GM19351 (cell line): Measurements from ENCODE around the gene CR1L.
"Not testable (repeated sequence)": the region's sequence is repeated elsewhere in the genome, so short reads cannot be mapped to it uniquely, and the experiment has no call there.

Experiments
- ATAC-seq: cut with Tn5 transposase; IDR thresholded peaks from one replicate; pipeline ENCODE4 v1.9.1; 2021; ENCODE audit warnings: mild to moderate bottlenecking, moderate library complexity; ENCODE audit not compliant: unreplicated experiment

Gene CR1L

DNA sequence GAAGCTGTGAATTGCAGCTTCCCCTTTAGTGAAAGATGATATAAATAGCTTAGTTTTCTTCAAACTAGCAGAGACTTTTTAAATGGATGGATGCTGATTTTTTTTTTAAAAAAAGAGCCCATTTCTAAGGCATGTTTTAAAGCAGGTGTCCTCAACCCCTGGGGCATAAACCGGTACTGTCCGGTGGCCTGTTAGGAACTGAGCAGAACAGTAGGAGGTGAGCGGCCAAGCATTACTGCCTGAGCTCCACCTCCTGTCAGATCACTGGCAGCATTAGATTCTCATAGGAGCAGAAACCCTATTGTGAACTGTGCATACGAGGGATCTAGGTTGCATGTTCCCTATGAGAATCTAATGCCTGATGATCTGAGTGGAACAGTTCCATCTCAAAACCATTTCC lies 31.2 kb downstream of the CR1L start:
- ATAC-seq = no peak

DNA sequence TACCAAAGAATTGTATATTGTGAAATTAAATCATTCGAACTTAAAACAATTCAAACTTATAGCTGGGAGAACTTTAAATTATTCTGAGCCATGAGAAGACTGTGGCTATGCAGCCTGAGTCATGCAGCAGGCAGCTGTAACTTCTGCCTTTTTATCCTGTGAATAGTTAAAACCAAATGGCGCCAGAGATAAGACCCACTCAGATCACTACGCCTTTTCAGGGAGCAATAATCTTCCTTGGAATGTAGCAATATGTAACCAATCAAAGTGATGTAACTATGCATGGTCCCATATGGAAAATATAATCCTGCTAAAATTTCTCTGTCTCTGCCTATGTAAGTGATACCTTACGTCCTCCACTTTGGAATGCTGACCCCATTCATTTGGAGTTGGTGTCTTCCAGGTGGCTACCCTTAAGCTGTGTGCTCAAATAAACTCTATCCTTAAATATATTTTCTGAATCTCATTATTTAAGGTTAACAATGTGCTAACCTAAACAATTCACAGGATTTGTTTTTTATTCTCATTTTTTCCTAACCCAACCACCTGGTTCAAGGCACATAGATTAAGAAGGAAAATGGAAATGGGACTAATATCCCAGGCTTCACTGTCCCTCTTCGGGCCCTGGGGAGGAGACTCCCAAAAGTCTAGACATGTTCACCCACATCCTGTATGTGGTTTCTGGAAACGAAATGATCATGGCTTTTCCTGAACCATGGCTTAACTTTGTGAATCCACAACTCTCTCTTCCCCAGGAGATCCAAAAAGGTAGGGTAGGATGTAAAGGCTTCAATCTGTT lies 35.9 kb downstream of the CR1L start:
- not testable (repeated sequence) for ATAC-seq

DNA sequence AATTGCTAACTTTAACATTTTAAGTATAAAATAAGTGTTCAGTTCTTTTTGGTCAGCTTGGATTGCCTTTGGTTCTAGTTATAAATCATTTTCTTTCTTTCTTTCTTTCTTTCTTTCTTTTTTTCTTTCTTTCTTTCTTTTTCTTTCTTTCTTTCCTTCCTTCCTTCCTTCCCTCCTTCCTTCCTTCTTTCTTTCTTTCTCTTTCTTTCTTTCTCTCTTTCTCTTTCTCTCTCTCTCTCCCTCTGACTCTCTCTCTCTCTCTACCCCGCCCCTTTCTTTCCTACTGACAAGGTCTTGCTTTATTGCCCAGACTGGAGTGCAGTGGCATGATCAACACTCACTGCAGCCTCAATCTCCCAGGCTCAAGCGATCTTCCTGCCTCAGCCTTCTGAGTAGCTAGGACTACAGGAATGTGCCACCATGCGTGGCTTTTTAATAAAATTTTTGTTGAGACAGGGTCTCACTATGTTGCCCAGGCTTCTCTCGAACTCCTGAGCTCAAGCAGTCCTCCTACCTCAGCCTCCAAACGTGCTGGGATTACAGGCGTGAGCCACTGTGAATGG lies 38.0 kb downstream of the CR1L start:
- ATAC-seq = not testable (repeated sequence)

DNA sequence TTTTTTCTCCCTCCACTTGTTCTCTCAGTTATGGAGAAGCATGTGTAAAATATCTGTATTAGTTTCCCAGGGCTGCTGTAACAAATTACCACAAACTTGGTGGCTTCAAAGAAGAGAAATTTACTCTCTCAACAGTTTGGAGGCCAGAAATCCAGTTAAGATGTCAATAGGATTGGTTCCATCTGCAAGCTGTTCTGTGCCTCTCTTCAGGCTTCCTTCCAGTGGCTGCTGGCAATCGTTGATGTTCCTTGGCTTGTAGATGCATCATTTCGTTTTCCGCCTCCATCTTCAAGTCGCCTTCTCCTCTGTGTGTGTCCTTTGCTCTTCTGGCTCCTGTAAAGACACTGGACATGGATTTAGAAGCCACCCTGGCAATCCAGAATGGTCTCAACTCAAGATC lies 45.6 kb downstream of the CR1L start:
- ATAC-seq = not testable (repeated sequence)

DNA sequence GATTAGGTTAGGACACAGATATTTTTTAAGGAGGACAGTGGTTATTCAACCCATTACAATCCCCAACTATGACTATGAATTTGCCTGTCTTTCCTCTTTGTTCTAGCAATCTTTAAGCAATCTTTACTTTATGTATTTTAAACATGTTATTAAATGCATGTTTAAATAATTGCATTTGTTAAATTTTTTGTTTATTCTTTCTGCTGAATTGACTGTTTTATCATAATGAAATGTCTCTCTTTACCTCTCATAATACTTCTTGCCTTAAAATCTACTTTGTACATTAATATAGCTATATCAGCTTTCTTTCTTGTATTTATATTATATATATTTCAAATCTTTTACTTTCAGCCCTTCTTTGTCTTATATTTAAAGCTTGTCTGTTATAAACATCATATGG lies 46.1 kb downstream of the CR1L start:
- ATAC-seq = no peak

DNA sequence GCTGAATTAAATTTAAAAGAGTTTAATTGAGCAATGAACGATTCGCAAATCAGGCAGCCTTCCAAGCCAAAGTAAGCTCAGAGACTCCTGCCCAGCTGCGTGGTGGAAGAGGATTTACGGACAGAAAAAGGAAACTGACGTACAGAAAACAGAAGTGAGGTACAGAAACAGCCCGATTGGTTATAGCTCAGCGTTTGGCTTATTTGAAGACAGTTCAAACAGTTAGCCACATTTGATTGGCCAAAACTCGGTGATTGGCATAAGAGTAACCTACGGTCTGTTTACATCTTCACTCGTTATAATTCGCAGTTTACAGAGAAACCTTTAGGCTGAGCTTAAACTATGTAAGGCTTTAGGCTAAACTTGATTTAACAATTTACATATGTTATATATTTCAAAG lies 46.9 kb downstream of the CR1L start:
- ATAC-seq = no peak

DNA sequence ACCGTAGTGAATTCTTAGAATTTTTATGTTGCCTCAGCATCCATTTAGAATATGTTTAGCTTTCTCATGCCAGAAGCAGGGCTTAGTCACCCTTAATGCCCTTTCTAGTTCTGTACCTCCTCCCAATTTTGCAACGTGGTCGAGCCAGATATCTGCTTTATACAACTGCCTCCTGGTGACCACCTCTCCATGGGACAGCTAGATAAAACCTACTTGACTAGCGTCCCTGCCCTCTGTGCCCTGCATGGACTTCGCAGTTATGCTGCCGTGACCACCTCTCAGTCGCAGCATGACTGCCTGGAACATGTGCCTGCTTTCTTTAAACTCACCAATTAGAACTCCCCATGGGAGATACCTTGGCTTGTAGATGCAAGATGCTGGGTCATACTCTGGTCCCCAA lies 47.4 kb downstream of the CR1L start:
- not testable (repeated sequence) for ATAC-seq

DNA sequence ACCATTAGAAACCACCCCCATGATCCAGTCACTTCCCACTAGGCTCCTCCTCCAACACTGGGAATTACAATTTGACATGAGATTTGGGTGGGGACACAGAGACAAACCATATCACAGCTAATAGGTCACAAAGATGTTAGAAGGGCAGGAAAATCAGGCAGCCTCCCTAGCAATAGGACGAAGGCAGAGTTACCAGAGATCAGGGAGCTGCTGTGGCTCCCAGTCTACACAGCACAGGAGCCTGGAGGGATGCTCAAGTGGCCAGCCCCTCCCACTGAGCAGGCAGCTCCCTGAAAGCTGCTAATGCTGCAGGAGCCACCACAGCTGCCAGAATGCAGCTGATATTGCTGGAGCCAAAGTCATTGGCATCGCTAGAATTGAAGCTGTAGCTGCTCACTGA lies 51.0 kb downstream of the CR1L start:
- no peak for ATAC-seq

DNA sequence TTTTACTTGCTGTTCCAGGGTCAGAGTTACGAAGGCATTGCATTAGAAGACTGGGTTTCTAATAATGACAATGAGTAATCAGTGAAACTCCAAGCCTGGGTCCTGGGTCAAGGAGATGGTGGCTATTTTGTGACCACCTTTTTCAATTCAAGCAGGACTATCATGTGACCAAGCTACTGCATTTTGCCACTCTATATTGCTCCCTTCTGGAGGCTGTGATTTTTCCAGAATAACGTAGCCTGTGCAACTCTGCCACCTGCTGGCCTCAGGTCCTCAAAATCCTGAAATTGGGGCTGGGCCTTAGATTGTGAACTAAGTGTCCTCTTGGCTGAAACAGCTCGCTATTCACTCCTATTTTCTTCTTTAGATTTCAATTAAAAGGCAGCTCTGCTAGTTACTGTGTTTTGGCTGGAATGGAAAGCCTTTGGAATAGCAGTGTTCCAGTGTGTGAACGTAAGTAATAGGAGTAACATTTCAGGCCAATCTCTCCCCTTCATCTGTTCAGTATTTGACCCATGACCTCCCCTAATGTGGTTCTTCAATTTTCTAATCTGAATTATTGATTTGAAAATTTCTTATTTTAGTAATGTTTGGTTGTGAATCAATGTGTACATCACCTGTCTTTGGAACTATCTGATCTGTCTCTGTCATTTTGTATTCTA lies 54.0 kb downstream of the CR1L start:
- no peak for ATAC-seq

DNA sequence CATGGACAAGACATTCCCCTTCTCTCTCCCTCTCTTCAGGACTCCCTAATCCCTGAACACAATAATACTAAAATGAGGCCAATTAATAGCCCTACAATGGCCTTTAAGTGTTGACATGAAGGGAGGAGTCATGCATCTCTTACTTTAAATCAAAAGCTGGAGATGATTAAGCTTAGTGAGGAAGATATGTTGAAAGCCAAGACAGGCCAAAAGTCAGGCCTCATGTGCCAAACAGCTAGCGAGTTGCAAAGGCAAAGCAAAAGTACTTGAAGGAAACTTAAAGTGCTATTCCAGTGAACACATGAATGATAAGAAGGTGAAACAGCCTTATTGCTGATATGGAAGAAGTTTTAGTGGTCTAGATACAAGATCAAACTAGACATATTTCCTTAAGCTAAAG lies 57.4 kb downstream of the CR1L start:
- ATAC-seq = no peak

DNA sequence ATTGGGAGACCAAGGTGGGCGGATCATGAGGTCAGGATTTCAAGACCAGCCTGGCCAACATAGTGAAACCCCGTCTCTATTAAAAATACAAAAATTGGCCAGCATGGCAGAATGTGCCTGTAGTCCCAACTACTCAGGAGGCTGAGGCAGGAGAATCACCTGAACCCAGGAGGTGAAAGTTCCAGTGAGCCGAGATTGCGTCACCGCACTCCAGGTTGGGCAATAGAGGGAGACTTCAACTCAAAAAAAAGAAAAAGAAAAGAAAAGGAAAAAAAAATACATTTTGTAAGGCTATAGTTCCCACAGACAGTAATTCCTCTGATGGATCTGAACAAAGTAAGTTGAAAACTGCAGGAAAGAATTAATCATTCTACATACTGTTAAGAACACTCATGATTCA lies 58.8 kb downstream of the CR1L start:
- ATAC-seq = no peak

DNA sequence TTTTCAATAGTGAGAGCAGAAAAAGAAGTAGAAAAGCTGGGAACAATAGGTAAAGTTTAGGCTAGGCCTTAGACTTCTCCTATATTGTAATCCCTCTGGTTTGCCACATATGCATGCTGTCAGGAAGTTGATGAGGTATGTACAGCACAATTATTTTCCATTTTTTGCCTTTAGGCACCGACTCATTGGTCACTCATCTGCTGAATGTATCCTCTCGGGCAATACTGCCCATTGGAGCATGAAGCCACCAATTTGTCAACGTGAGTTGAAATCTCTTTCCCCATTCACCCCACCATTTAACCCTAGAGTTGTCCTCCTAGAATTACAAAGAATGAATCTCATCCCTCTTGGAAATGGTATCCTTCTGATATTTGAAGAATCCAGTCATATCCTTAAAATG lies 63.1 kb downstream of the CR1L start:
- ATAC-seq = not testable (repeated sequence)

DNA sequence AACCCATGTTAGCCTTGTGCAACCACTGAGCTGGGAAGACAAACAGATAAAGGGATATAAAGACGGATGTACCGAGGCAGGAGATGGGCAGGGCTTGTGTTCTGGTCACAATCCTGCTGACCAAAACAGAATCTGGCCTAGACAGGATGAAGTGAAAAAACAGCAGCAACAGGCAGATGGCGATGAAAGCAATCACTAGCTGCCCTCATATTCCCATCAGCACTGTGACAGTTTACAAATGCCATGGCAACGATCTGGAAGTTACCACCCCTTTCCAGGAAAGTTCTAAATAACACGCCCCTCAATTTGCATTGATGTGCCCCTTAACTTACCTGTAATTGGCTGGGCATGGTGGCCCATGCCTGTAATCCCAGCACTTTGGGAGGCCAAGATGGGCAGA lies 66.4 kb downstream of the CR1L start:
- ATAC-seq = no peak

DNA sequence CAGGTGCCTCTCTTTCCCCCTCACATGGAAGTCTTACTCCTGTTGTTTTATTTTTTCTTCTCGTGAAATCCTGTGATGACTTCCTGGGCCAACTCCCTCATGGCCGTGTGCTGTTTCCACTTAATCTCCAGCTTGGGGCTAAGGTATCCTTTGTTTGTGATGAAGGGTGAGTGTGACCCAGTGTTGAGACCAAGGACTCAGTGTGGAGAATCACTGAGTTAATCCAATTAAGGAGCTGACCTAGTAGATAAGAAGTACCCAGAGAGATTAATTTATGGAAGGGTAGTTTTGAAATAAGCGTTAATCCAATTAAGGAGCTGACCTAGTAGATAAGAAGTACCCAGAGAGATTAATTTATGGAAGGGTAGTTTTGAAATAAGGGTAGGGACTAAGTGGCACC lies 67.8 kb downstream of the CR1L start:
- ATAC-seq = not testable (repeated sequence)

DNA sequence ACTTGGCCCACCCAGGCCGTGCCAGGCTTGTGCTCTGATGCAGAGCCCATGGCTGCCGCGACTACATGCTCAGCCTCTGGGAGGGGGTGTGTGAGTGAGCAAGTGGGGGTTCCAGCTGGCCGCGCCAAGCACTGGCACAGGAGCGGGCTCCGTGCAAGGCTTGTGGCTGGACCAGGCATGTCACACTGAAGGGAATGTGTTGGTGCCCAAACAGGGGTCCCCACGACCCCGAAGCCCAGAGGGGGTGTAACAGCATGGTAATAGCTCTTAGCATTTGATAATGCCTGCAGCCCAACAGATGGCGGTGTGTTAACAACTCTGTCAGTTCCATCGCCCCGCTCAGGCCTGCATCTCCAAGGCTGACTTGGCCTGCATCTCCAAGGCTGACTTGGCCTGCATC lies 68.6 kb downstream of the CR1L start:
- ATAC-seq = no peak

DNA sequence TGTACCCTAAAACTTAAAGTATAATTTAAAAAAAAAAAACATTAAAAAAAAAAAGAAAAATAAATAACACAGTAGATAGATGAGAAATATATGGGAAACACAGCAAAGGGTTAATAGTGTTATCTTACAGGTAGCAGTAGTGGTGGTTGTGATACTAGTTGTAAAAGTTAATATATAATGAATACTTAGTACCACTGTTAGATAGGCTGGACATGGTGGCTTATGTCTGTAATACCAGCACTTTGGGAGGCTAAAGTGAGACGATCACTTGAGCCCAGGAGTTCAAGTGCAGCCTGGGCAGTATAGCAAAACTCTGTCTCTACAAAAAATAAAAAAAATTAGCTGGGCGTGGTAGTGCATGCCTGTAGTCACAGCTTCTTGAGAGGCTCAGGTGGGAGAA lies 74.3 kb downstream of the CR1L start:
- ATAC-seq = no peak

DNA sequence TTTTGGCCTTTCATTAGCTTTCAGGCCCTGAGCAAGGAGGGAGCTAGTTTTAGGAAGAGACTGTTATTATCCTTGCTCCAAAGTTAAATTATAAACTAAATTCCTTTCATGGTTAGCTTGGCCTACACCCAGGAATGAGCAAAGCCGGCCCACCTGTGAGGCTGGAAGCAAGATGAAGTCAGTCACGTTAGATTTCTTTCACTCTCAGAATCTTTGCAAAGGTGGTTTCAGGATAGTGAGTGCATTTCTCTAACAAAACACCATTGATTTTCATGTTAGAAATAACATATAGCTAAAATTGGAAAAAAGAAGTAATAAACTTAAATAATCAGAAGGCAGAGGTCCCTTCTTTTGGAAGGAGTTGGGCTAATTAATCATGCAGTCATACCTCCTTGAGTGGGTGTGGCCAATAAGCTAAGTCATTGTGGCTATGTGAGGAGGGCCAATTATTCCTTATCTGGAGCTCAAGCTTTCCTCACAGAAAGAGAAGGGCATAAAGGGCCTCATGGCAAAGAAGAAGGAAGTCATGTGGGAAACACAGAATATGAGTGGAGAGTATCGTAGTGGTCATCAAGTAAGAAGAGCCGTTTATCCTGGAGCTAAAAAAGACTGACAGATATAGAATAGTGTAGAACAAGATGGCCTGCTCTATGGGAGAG lies 83.4 kb downstream of the CR1L start:
- ATAC-seq = not testable (repeated sequence)

DNA sequence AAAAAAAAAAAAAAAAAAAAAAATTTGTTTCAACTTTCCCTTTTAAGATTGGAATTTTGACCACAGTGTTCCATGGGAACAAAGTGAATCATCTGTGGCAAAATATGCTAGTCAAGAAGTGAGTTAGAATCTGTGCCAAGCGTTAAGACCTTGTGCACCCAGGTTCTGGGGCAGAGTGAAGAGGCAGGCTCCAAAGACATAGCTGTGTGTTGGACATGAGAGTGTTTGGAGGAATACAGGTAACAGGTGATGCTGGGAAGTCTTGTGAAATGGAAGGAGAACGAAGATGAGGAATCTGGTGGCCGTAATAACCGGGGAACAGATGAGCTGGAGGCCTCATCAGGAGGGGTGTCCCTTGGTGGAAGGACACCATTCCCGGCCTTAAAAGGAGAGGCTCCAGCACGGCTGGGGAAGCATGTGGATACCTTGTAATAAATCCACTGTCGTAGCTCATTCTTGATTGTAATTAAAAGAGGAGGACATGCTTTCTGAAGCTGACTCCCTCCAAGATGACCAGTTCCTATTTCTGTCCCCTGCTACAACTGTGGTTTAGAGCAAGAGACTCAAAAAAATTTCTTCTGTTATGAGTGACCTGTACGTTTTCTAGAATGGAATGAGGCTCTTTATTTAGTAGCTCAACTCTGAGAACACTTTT lies 92.7 kb downstream of the CR1L start:
- not testable (repeated sequence) for ATAC-seq

DNA sequence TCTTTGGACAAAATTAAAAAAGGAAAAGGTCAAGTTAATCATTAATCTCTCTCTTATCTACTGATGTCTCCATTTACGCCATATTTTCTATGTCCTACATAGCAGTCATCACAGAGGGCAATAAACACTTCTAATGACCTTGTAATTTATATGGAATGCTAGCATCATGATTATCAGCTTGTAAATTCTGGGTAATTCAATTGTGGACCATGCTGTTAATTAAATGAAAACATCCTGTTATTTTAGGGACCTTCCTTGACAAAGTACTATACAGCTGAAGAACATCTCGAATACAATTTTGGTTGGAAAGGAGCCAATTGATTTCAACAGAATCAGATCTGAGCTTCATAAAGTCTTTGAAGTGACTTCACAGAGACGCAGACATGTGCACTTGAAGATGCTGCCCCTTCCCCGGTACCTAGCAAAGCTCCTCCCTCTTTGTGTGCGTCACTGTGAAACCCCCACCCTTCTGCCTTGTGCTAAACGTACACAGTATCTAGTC lies 93.3 kb downstream of the CR1L start:
- not testable (repeated sequence) for ATAC-seq

DNA sequence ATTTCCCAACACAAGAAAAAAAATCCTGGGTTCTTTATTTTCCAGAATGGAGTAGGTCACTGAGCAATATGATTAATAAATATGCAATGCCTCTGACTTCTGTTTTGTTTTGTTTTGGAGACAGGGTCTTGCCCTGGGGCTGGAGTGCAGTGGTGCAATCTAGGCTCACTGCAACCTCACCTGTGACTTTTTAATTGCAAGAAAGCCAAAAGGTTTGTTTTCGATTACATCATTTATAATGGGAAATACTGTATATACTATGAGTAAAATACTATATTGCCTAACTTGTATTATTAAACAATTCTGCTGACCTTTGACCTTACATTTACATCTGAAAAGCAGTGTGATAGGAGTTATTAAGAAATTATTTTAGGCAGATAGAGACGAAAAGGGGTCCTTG lies 95.3 kb downstream of the CR1L start:
- ATAC-seq = no peak
